Endodermal cell (in vitro differentiated cells): ENCODE measurements around the gene PBX4. TPM values are rescaled to one million over a fixed set of nuclear protein-coding genes. Genes with fewer than 3 reads are reported as not detected.

Source experiments
- DNase-seq: peaks from one replicate; pipeline ENCODE4 v3.0.0-alpha.2; 2017
- H3K27ac ChIP-seq: 2 replicates; pipeline ENCODE4 v1.5.1; 2013; ENCODE audit warnings: mild to moderate bottlenecking, low read depth, low read length, moderate library complexity
- H3K27me3 ChIP-seq: 2 replicates; pipeline ENCODE4 v1.6.1; 2013; ENCODE audit warnings: mild to moderate bottlenecking, low read length, moderate library complexity; ENCODE audit not compliant: insufficient read depth, control insufficient read depth, poor library complexity, severe bottlenecking
- H3K36me3 ChIP-seq: 2 replicates; pipeline ENCODE4 v1.7.0; 2013; ENCODE audit warnings: mild to moderate bottlenecking, low read length, moderate library complexity; ENCODE audit not compliant: control insufficient read depth, insufficient read depth
- H3K4me1 ChIP-seq: one replicate; pipeline ENCODE4 v1.7.0; 2013; ENCODE audit warnings: low read length; ENCODE audit not compliant: control insufficient read depth, insufficient read depth
- H3K4me3 ChIP-seq: 2 replicates; pipeline ENCODE4 v1.5.1; 2013; ENCODE audit warnings: mild to moderate bottlenecking, low read length, moderate library complexity
- H3K9ac ChIP-seq: 2 replicates; pipeline ENCODE4 v1.6.1; 2013; ENCODE audit warnings: mild to moderate bottlenecking, low read length, moderate library complexity; ENCODE audit not compliant: poor library complexity, severe bottlenecking; ENCODE audit errors: extremely low read depth
- H3K9me3 ChIP-seq: 2 replicates; pipeline ENCODE4 v1.6.1; 2013; ENCODE audit warnings: mild to moderate bottlenecking, low read length, moderate library complexity; ENCODE audit not compliant: control insufficient read depth
- H3K27ac Mint-ChIP-seq: 2 replicates; pipeline ENCODE4 v1.8.0; 2020; ENCODE audit warnings: mixed read lengths
- H3K27me3 Mint-ChIP-seq: 2 replicates; pipeline ENCODE4 v1.8.0; 2021; ENCODE audit warnings: mild to moderate bottlenecking, mixed read lengths; ENCODE audit not compliant: insufficient read depth
- H3K36me3 Mint-ChIP-seq: 2 replicates; pipeline ENCODE4 v1.8.0; 2020; ENCODE audit warnings: low read depth, mixed read lengths
- H3K4me1 Mint-ChIP-seq: 2 replicates; pipeline ENCODE4 v1.8.0; 2020; ENCODE audit warnings: mixed read lengths
- H3K4me3 Mint-ChIP-seq: 2 replicates; pipeline ENCODE4 v1.8.0; 2020; ENCODE audit warnings: mild to moderate bottlenecking, moderate library complexity, mixed read lengths
- H3K9me3 Mint-ChIP-seq: 2 replicates; pipeline ENCODE4 v1.8.0; 2020; ENCODE audit warnings: mild to moderate bottlenecking, mixed read lengths
- WGBS, 2 experiments: methylation state at CpG; one replicate each; pipeline versions ENCODE4 v1.1.5 to v1.1.7; 2013; ENCODE audit warnings: missing lambda C conversion rate in 2 of 2, mixed read lengths in 1 of 2; ENCODE audit not compliant: insufficient coverage in 1 of 2, insufficient read length in 1 of 2; 5-methylcytosine and 5-hydroxymethylcytosine counted together
- total RNA-seq, 2 donors: library from RNA; stranded (reverse); fragmentation: NEBNext Ultra II Directional in 1 of 2; extraction: Animal tissue kit (Norgen Biotek cat#: 25700) in 1 of 2; gene quantifications; 2 replicates in 1 of 2; 3 replicates in 1 of 2; pipeline ENCODE4 v1.2.1, GENCODE V29; 2021
- TF ChIP-seq, protein P1 (sequence below): fragments of 200-600 bp; sonication (generic); conservative IDR thresholded peaks from 2 replicates; pipeline ENCODE4 v1.5.0; 2021; ENCODE audit warnings: antibody characterized with exemption, mild to moderate bottlenecking

PBX4 gene
- total RNA-seq, 2 donors from 2014 or later: 4.1 to 8.6 TPM

DNA sequence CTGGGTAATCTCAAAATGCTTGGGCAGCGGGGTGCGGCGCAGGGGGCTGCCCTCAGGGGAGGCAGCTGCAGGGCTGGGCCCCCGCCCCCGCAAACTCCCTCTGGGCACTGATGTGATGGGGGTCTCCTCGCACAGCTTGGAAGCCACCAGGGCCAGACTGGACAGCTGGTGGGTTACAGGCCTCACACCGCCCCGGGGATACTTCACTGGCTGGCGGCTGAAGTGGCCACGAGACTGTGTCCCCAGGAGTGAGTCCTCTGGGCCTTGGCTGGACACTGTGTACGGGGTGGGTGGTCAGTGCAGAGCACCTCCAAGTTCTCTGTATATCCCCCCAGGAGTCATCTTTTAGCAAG is 11.6 kb upstream of the PBX4 start:
- no peak overlapping the region for H3K9ac ChIP-seq
- WGBS, 2 experiments: 94 to 96% methylated on average over 8 to 11 of the region's 11 CpGs
- no peak overlapping the region for H3K27ac ChIP-seq
- no peaks in the 10 kb centered on the region for H3K27me3 ChIP-seq
- no peaks in the 10 kb centered on the region for H3K9me3 ChIP-seq
- H3K27ac Mint-ChIP-seq: no peak overlapping the region
- H3K4me3 Mint-ChIP-seq: no peak overlapping the region
- DNase-seq: no peak
- TF ChIP-seq, protein P1, sequence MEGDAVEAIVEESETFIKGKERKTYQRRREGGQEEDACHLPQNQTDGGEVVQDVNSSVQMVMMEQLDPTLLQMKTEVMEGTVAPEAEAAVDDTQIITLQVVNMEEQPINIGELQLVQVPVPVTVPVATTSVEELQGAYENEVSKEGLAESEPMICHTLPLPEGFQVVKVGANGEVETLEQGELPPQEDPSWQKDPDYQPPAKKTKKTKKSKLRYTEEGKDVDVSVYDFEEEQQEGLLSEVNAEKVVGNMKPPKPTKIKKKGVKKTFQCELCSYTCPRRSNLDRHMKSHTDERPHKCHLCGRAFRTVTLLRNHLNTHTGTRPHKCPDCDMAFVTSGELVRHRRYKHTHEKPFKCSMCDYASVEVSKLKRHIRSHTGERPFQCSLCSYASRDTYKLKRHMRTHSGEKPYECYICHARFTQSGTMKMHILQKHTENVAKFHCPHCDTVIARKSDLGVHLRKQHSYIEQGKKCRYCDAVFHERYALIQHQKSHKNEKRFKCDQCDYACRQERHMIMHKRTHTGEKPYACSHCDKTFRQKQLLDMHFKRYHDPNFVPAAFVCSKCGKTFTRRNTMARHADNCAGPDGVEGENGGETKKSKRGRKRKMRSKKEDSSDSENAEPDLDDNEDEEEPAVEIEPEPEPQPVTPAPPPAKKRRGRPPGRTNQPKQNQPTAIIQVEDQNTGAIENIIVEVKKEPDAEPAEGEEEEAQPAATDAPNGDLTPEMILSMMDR: no peak
- H3K4me1 Mint-ChIP-seq: peaks cover 16% of the 10 kb centered on the region
- no peak overlapping the region for H3K4me3 ChIP-seq
- peaks cover 34% of the 10 kb centered on the region for H3K36me3 Mint-ChIP-seq
- peaks cover 10% of the 10 kb centered on the region for H3K4me1 ChIP-seq
- H3K9me3 Mint-ChIP-seq: no peaks in the 10 kb centered on the region
- H3K36me3 ChIP-seq: peaks cover 38% of the 10 kb centered on the region
- no peaks in the 10 kb centered on the region for H3K27me3 Mint-ChIP-seq

DNA sequence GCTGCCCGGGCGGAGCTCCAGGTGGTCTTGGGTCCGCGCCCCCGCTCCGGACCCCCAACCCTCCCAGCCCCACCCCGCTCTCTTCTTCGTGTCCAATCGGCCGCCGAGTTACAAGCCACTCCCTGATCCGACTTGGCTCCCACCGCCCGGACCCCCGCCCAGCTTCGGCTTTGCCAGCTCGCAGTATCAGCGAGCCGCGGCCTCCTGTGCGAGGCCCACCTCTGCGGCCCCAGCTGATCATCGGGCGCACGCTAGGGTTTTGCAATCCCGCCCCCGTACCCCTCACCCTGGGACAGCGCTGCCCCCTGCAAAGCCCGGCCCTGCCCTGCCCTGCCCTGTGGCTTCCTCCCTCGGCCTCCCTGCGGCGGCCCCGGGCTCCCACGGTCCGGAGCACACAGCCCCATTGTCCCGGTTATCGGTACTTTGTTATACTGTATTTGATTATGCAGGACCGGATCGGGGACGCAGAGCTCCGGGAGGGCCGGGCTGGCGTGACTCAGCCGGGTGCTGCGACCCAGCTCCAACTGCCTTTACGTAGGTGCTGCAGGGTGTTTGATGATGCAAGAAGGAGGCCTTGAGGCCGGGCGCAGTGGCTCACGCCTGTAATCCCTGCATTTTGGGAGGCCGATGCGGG is 10.1 kb upstream of the PBX4 start:
- DNase-seq: peak; percentile 96
- peak overlapping the region; percentile 87 for H3K27ac ChIP-seq

DNA sequence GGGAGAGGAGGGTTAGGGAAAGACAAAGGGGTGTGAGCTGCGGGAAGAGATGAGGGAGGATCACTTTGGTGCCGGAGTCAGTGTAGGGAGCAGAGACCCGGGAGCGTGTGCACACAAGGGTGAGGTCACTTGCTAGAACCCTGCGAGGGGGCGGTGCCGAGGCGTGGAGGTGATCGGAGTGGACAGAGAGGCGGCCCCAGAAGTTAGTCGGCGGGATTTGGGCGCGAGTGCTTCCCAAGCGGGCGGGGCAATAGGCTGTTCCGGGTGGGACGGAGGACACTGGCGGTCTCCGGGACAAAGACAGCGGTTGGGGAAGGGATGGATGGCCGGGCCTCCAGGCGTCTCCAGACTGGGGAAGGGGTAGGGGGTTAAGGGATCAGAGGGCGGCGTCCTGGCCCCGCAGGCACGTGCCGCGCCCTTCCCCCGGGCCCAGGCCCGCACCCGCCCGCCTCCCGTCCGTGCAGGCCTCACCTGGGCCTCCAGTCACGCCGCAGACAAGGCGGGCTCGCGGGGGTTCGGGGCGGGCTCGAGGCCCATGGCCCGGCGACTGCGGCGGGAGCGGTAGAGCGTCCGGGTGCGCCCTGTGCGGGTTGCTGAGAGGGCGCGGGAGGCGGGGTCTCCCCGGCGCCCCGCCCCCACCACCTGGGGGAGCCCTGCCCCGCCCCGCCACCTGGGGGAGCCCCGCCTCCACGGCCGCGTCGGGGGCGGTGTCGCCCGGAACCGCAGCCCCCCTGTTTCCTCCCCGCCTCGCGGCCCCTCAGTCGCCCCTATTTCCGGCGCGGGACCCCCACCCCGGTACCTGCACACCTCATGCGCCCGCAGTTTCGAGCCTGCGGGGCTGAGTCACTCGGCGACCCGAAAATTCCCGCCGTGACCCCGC is 9.4 kb upstream of the PBX4 start, which contains the start of gene LPAR2:
TSS of gene LPAR2 (minus strand) at position 600 of the 880 bp plus-strand sequence. CDS start 945 bp downstream, outside the sequence.
- peak within 1 kb of the TSS; percentile 90 for H3K4me3 ChIP-seq
- peaks cover 31% of the 10 kb centered on the region for H3K36me3 Mint-ChIP-seq
- H3K4me3 Mint-ChIP-seq: peak within 1 kb of the TSS; percentile 81
- 1 to 4% methylated on average over 19 to 87 of the region's 87 CpGs for WGBS, 2 experiments
- H3K27me3 Mint-ChIP-seq: no peaks in the 10 kb centered on the region
- H3K27ac Mint-ChIP-seq: peak within 1 kb of the TSS; percentile 96
- TF ChIP-seq, protein P1: peak; percentile 35
- no peaks in the 10 kb centered on the region for H3K9me3 Mint-ChIP-seq
- H3K9ac ChIP-seq: peak within 1 kb of the TSS; percentile 72
- H3K27ac ChIP-seq: peak within 1 kb of the TSS; percentile 87
- no peaks in the 10 kb centered on the region for H3K27me3 ChIP-seq
- peaks cover 10% of the 10 kb centered on the region for H3K4me1 ChIP-seq
- H3K4me1 Mint-ChIP-seq: peaks cover 16% of the 10 kb centered on the region
- no peaks in the 10 kb centered on the region for H3K9me3 ChIP-seq
- peak; percentile 89 for DNase-seq
- H3K36me3 ChIP-seq: peaks cover 38% of the 10 kb centered on the region

More for the DNA sequence above, 10.1 kb upstream of the PBX4 start:
- H3K27me3 ChIP-seq: no peaks in the 10 kb centered on the region
- TF ChIP-seq, protein P1: no peak
- Mint-ChIP-seq H3K4me1 (peaks cover 16% of the 10 kb centered on the region), H3K27me3 (no peaks in the 10 kb centered on the region), H3K36me3 (peaks cover 34% of the 10 kb centered on the region), H3K9me3 (no peaks in the 10 kb centered on the region), H3K4me3 (peak overlapping the region; percentile 81), H3K27ac (peak overlapping the region; percentile 96)
- H3K9ac ChIP-seq: peak overlapping the region; percentile 72
- H3K4me1 ChIP-seq: peaks cover 10% of the 10 kb centered on the region
- peak overlapping the region; percentile 90 for H3K4me3 ChIP-seq
- WGBS, 2 experiments: 10 to 28% methylated on average over 14 to 51 of the region's 51 CpGs
- peaks cover 39% of the 10 kb centered on the region for H3K36me3 ChIP-seq
- H3K9me3 ChIP-seq: no peaks in the 10 kb centered on the region
